Adrenal gland (tissue), 5 donors: ENCODE measurements around the gene ELMO3.

Experiments
- CTCF ChIP-seq, 6 experiments: fragments of 450-650 bp in 4 of 6; fragments of 200-600 bp in 2 of 6; sonication (generic) in 1 of 6; IDR thresholded peaks; 1 replicate in 5 of 6; 2 replicates in 1 of 6; pipeline versions ENCODE4 v1.5.1 to v1.8.0; 2016 to 2021; ENCODE audit warnings: antibody characterized with exemption in 6 of 6, mild to moderate bottlenecking in 2 of 6, moderate library complexity in 1 of 6
- POLR2A ChIP-seq, 2 donors: fragments of 450-650 bp; IDR thresholded peaks; one replicate each; pipeline ENCODE4 v1.6.1; 2017; ENCODE audit warnings: antibody characterized with exemption in 2 of 2, mild to moderate bottlenecking in 2 of 2, moderate library complexity in 1 of 2
- donor health status: DM: no; HTN: no; CAD: no.

GRCh38 chr16:67191411-67191994 is 7.4 kb upstream of the ELMO3 start:
- no peak for TF ChIP-seq CTCF (IDR thresholded peaks at IDR 0.05)
- no peak for TF ChIP-seq POLR2A (IDR thresholded peaks at IDR 0.05)
